Measurements from ENCODE around the gene RNASE8.
"Not testable (repeated sequence)": the region's sequence is repeated elsewhere in the genome, so short reads cannot be mapped to it uniquely, and the experiment has no call there.

Gene RNASE8

GRCh38 chr14:21029917-21030316 is 27.7 kb upstream of the RNASE8 start, which contains the start of gene TPPP2:
TSS of gene TPPP2 (plus strand) at chr14:21030217. CDS start at chr14:21030582, 365 bp downstream.
- no peak for DNase-seq (ENCODE audit: low read depth in 2 of 2)

GRCh38 chr14:21030531-21030930 is 27.1 kb upstream of the RNASE8 start:
- DNase-seq (ENCODE audit: low read depth in 2 of 2) = no peak

GRCh38 chr14:21032326-21033132 is 25.1 kb upstream of the RNASE8 start:
- no peak for DNase-seq (ENCODE audit: low read depth in 2 of 2)

GRCh38 chr14:21033133-21033698 is 24.4 kb upstream of the RNASE8 start:
- no peak for DNase-seq (ENCODE audit: low read depth in 2 of 2)

GRCh38 chr14:21034707-21035106 is 22.9 kb upstream of the RNASE8 start, which contains the start of gene RNASE13:
TSS of gene RNASE13 (minus strand) at chr14:21034807. CDS start at chr14:21034288, 519 bp downstream.
- no peak for DNase-seq (ENCODE audit: low read depth in 2 of 2)

GRCh38 chr14:21036751-21037150 is 20.9 kb upstream of the RNASE8 start:
- DNase-seq (ENCODE audit: low read depth in 2 of 2) = no peak

- no peak for DNase-seq (ENCODE audit: low read depth in 2 of 2)
Measured at GRCh38 chr14:21037156-21037555, 20.5 kb upstream of the RNASE8 start.

GRCh38 chr14:21038441-21039422 is 18.9 kb upstream of the RNASE8 start:
- DNase-seq (ENCODE audit: low read depth in 2 of 2) = no peak

GRCh38 chr14:21039585-21040369 is 17.8 kb upstream of the RNASE8 start:
- DNase-seq (ENCODE audit: low read depth in 2 of 2) = no peak

GRCh38 chr14:21040370-21040925 is 17.2 kb upstream of the RNASE8 start:
- no peak for DNase-seq (ENCODE audit: low read depth in 2 of 2)

GRCh38 chr14:21040941-21041340 is 16.7 kb upstream of the RNASE8 start:
- DNase-seq (ENCODE audit: low read depth in 2 of 2) = not testable (repeated sequence)

- DNase-seq (ENCODE audit: low read depth in 2 of 2) = no peak
Measured at GRCh38 chr14:21041676-21042433, 15.8 kb upstream of the RNASE8 start, which contains the start of gene RNASE7. TSS of gene RNASE7 (plus strand) at chr14:21042362. CDS start at chr14:21042993, 631 bp downstream.

GRCh38 chr14:21042918-21043317 is 14.7 kb upstream of the RNASE8 start:
- no peak for DNase-seq (ENCODE audit: low read depth in 2 of 2)

- no peak for DNase-seq (ENCODE audit: low read depth in 2 of 2)
Measured at GRCh38 chr14:21043387-21043973, 14.1 kb upstream of the RNASE8 start.

- no peak for DNase-seq (ENCODE audit: low read depth in 2 of 2)
Measured at GRCh38 chr14:21043974-21044618, 13.5 kb upstream of the RNASE8 start.

GRCh38 chr14:21047378-21047781 is 10.2 kb upstream of the RNASE8 start:
- no peak for DNase-seq (ENCODE audit: low read depth in 2 of 2)

GRCh38 chr14:21048638-21049037 is 9.0 kb upstream of the RNASE8 start:
- no peak for DNase-seq (ENCODE audit: low read depth in 2 of 2)

GRCh38 chr14:21049271-21049673 is 8.3 kb upstream of the RNASE8 start:
- DNase-seq (ENCODE audit: low read depth in 2 of 2) = no peak

GRCh38 chr14:21050597-21050996 is 7.0 kb upstream of the RNASE8 start:
- DNase-seq (ENCODE audit: low read depth in 2 of 2) = no peak

All from activated CD8-positive, alpha-beta memory T cell treated with anti-CD3 and anti-CD28 coated beads for 4 hours (primary cell).